GM23338 (cell line): ENCODE measurements around the gene FCER2.

Experiments
- CTCF ChIP-seq, 2 experiments: fragments of 200-600 bp in 1 of 2; sonication (generic) in 1 of 2; conservative IDR thresholded peaks; 2 replicates each; pipeline versions ENCODE4 v1.5.1 to v1.6.1; 2016 to 2017; ENCODE audit warnings: antibody characterized with exemption in 2 of 2, low read depth in 2 of 2, mild to moderate bottlenecking in 2 of 2, moderate library complexity in 1 of 2
- EZH2 ChIP-seq: fragments of 200-600 bp; sonication (generic); IDR thresholded peaks from one replicate; pipeline ENCODE4 v1.8.0; 2017; ENCODE audit warnings: antibody characterized with exemption, mild to moderate bottlenecking, low read depth; ENCODE audit not compliant: unreplicated experiment
- POLR2AphosphoS5 ChIP-seq: IDR thresholded peaks from 2 replicates; pipeline ENCODE4 v1.6.1; 2016; ENCODE audit warnings: antibody characterized with exemption, low read depth

- TF ChIP-seq CTCF (conservative IDR thresholded peaks at IDR 0.05; ENCODE audit: low read depth in 2 of 2), result no peak
- no peak for TF ChIP-seq EZH2
- TF ChIP-seq POLR2AphosphoS5, result no peak
These were observed 44.7 kb downstream of the FCER2 start for GRCh38 chr19:7657131-7657751.
